ENCODE results near the gene ADPGK.

Gene ADPGK

GRCh38 chr15:72751751-72752455 is 31.7 kb downstream of the ADPGK start:
- DNase-seq (ENCODE audit: low read depth) = no peak
- no peak overlapping the region for H3K4me3 ChIP-seq (ENCODE audit: low read length)
- TF ChIP-seq, protein P1, sequence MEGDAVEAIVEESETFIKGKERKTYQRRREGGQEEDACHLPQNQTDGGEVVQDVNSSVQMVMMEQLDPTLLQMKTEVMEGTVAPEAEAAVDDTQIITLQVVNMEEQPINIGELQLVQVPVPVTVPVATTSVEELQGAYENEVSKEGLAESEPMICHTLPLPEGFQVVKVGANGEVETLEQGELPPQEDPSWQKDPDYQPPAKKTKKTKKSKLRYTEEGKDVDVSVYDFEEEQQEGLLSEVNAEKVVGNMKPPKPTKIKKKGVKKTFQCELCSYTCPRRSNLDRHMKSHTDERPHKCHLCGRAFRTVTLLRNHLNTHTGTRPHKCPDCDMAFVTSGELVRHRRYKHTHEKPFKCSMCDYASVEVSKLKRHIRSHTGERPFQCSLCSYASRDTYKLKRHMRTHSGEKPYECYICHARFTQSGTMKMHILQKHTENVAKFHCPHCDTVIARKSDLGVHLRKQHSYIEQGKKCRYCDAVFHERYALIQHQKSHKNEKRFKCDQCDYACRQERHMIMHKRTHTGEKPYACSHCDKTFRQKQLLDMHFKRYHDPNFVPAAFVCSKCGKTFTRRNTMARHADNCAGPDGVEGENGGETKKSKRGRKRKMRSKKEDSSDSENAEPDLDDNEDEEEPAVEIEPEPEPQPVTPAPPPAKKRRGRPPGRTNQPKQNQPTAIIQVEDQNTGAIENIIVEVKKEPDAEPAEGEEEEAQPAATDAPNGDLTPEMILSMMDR (conservative IDR thresholded peaks at IDR 0.05; ENCODE audit: low read length) = no peak

GRCh38 chr15:72749700-72750099 is 33.9 kb downstream of the ADPGK start:
- H3K4me3 ChIP-seq (ENCODE audit: low read length) = no peak overlapping the region
- TF ChIP-seq, protein P1 (conservative IDR thresholded peaks at IDR 0.05; ENCODE audit: low read length) = no peak
- no peak for DNase-seq (ENCODE audit: low read depth)

GRCh38 chr15:72740219-72740618 is 43.3 kb downstream of the ADPGK start:
- H3K4me3 ChIP-seq (ENCODE audit: low read length) = no peak overlapping the region
- no peak for DNase-seq (ENCODE audit: low read depth)
- TF ChIP-seq, protein P1 (conservative IDR thresholded peaks at IDR 0.05; ENCODE audit: low read length) = no peak

DNA sequence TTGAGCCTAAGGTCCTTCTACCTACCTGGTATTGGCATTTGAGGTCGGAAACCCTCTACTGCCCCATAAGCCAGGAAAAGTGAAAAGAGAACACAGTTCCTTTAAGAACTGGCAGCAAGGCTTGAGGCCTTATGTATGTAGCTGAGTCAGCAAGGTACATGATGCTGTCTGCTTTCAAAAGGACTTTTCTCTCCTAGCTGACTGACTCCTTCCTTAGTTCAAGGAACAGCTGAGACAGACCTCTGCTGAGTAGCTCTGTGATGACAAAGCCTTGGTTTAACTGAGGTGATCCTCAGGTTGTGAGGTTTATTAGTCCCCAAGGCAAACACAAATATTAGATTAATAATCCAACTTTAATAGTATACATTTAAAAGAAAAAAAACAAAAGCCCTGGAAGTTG is 45.8 kb downstream of the ADPGK start:
- no peak overlapping the region for H3K4me3 ChIP-seq (ENCODE audit: low read length)
- DNase-seq (ENCODE audit: low read depth) = no peak
- TF ChIP-seq, protein P1 (conservative IDR thresholded peaks at IDR 0.05; ENCODE audit: low read length) = no peak

GRCh38 chr15:72737061-72737460 is 46.5 kb downstream of the ADPGK start:
- TF ChIP-seq, protein P1 (conservative IDR thresholded peaks at IDR 0.05; ENCODE audit: low read length) = no peak
- DNase-seq (ENCODE audit: low read depth) = no peak
- H3K4me3 ChIP-seq (ENCODE audit: low read length) = no peak overlapping the region

GRCh38 chr15:72735111-72735510 is 48.4 kb downstream of the ADPGK start:
- no peak for DNase-seq (ENCODE audit: low read depth)
- TF ChIP-seq, protein P1 (conservative IDR thresholded peaks at IDR 0.05; ENCODE audit: low read length) = no peak

GRCh38 chr15:72733941-72734738 is 49.4 kb downstream of the ADPGK start:
- no peak overlapping the region for H3K4me3 ChIP-seq (ENCODE audit: low read length)
- TF ChIP-seq, protein P1 (conservative IDR thresholded peaks at IDR 0.05; ENCODE audit: low read length) = no peak
- no peak for DNase-seq (ENCODE audit: low read depth)

More at GRCh38 chr15:72735111-72735510, 48.4 kb downstream of the ADPGK start:
- no peak overlapping the region for H3K4me3 ChIP-seq (ENCODE audit: low read length)
